ENCODE measurements around the gene AXDND1. TPM values are rescaled to one million over a fixed set of nuclear protein-coding genes. Genes with fewer than 3 reads are reported as not detected.

The AXDND1 gene
- total RNA-seq, 1 donor from 2014 or later, result 1.4 TPM

DNA sequence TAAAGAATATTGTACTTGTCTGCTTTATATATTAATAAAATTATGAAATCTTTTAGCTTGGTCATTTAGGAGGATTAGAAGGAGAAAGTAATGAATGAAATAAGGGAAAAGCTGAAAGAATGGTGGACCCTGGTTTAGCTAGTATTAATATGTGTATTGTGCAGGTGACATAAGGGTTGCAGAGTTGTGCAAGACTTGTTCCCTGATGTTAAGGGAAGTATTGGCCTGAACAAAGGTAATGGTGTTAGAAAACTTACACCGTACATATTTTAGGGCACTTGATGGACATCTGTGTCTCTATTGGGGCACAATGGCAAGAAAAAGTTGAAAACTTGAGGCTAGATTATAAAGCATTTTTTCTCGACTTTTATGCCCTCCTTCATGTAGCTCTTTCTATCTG is 39.9 kb upstream of the AXDND1 start:
- Mint-ChIP-seq H3K27me3 (ENCODE audit: low read depth) (no peaks in the 10 kb centered on the region), H3K9me3 (peaks cover 12% of the 10 kb centered on the region), H3K4me3 (no peak overlapping the region), H3K4me1 (peaks cover 30% of the 10 kb centered on the region), H3K36me3 (peaks cover 33% of the 10 kb centered on the region), H3K27ac (no peak overlapping the region)
- DNase-seq (ENCODE audit: low spot score in 2 of 2, unreplicated experiment in 2 of 2), result no peak
- TF ChIP-seq, protein P1, sequence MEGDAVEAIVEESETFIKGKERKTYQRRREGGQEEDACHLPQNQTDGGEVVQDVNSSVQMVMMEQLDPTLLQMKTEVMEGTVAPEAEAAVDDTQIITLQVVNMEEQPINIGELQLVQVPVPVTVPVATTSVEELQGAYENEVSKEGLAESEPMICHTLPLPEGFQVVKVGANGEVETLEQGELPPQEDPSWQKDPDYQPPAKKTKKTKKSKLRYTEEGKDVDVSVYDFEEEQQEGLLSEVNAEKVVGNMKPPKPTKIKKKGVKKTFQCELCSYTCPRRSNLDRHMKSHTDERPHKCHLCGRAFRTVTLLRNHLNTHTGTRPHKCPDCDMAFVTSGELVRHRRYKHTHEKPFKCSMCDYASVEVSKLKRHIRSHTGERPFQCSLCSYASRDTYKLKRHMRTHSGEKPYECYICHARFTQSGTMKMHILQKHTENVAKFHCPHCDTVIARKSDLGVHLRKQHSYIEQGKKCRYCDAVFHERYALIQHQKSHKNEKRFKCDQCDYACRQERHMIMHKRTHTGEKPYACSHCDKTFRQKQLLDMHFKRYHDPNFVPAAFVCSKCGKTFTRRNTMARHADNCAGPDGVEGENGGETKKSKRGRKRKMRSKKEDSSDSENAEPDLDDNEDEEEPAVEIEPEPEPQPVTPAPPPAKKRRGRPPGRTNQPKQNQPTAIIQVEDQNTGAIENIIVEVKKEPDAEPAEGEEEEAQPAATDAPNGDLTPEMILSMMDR (IDR thresholded peaks at IDR 0.05; ENCODE audit: unreplicated experiment), result no peak

DNA sequence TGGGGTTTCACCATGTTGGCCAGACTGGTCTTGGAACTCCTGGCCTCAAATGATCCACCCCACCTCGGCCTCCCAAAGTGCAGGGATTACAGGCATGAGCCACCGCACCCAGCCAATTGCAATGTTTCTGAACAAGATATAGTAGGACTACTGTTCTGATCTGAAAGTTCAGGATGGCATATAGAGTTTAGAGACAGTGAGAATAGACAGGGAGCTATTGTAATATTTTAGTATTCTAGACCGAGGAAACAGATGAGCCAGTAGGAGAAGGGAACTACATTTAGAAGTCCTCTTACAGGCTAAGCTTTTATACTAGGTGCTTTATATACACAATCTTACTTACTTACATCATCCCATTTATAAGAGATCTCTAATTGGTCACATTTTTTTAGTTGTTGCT is 39.0 kb upstream of the AXDND1 start:
- Mint-ChIP-seq H3K9me3 (peaks cover 7% of the 10 kb centered on the region), H3K4me1 (peaks cover 33% of the 10 kb centered on the region), H3K4me3 (no peak overlapping the region), H3K36me3 (peaks cover 26% of the 10 kb centered on the region), H3K27ac (no peak overlapping the region), H3K27me3 (ENCODE audit: low read depth) (no peaks in the 10 kb centered on the region)
- TF ChIP-seq, protein P1 (IDR thresholded peaks at IDR 0.05; ENCODE audit: unreplicated experiment), result no peak
- no peak for DNase-seq (ENCODE audit: low spot score in 2 of 2, unreplicated experiment in 2 of 2)

DNA sequence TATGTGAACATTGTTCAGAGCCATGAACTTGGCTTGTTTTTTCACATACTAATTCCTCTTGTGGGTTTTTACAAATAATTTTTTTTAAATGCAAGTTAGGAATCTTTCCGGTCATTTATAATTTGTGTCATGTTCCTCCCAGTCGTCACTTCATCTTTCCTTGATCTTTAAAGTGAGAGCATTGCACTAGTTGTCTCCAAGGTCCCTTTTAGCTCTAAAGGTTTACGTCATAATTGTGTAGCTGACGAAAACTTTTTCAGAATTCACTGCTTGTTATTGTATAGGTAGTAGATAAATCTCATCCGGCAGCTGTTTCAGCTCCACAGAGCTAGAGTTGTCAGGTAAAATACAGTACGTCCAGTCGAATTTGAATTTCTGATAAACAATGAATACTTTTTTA is 38.6 kb upstream of the AXDND1 start:
- H3K27me3 Mint-ChIP-seq (ENCODE audit: low read depth), result no peaks in the 10 kb centered on the region
- peaks cover 24% of the 10 kb centered on the region for H3K36me3 Mint-ChIP-seq
- DNase-seq (ENCODE audit: low spot score in 2 of 2, unreplicated experiment in 2 of 2), result no peak
- H3K4me1 Mint-ChIP-seq, result peaks cover 36% of the 10 kb centered on the region
- H3K9me3 Mint-ChIP-seq, result peaks cover 7% of the 10 kb centered on the region
- no peak overlapping the region for H3K27ac Mint-ChIP-seq
- H3K4me3 Mint-ChIP-seq, result no peak overlapping the region
- TF ChIP-seq, protein P1 (IDR thresholded peaks at IDR 0.05; ENCODE audit: unreplicated experiment), result no peak

DNA sequence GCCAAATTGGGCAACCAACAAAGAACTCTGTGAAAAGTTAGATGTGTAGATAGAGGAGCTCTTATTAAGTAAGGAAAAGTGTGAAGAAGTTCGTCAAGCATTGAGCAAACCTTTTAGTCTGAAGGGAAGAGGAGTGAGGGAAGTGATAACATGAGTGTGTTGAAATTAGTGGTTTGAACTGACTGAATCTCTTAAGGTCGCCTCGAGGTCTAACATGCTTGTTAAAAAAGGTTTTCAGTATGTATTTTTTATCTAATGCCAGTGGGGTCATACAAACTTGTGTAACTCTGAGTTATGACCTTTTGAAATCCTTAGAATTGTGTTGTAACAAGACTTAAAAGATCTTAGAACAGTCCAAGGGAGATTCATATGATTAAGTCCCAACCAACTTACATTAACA is 38.1 kb upstream of the AXDND1 start:
- Mint-ChIP-seq H3K9me3 (peaks cover 7% of the 10 kb centered on the region), H3K4me1 (peaks cover 36% of the 10 kb centered on the region), H3K27me3 (ENCODE audit: low read depth) (no peaks in the 10 kb centered on the region), H3K36me3 (peaks cover 21% of the 10 kb centered on the region), H3K27ac (no peak overlapping the region), H3K4me3 (no peak overlapping the region)
- TF ChIP-seq, protein P1 (IDR thresholded peaks at IDR 0.05; ENCODE audit: unreplicated experiment), result no peak
- DNase-seq (ENCODE audit: low spot score in 2 of 2, unreplicated experiment in 2 of 2), result no peak

DNA sequence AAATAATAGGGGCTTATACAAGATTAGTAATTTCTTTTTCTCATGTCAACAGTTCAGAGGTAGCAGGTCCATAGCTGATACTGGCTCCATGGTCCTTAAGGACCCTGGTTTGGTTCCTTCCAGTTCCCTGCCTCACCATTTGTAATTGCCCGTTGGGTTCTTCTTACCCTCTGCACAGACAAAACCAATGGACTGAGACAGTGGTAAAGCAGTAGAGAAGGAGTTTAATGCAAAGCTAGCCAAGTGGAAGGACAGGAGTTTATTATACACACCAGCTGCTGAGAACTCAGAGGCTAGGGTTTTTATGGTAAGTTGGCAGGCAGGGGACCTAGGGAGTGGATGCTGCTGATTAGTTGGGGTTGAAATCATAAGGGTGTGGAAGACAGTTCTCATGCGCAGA is 35.9 kb upstream of the AXDND1 start:
- Mint-ChIP-seq H3K27ac (no peak overlapping the region), H3K36me3 (peaks cover 26% of the 10 kb centered on the region), H3K9me3 (peaks cover 7% of the 10 kb centered on the region), H3K4me3 (no peak overlapping the region), H3K27me3 (ENCODE audit: low read depth) (no peaks in the 10 kb centered on the region), H3K4me1 (peaks cover 22% of the 10 kb centered on the region)
- DNase-seq (ENCODE audit: low spot score in 2 of 2, unreplicated experiment in 2 of 2), result no peak
- TF ChIP-seq, protein P1 (IDR thresholded peaks at IDR 0.05; ENCODE audit: unreplicated experiment), result no peak

DNA sequence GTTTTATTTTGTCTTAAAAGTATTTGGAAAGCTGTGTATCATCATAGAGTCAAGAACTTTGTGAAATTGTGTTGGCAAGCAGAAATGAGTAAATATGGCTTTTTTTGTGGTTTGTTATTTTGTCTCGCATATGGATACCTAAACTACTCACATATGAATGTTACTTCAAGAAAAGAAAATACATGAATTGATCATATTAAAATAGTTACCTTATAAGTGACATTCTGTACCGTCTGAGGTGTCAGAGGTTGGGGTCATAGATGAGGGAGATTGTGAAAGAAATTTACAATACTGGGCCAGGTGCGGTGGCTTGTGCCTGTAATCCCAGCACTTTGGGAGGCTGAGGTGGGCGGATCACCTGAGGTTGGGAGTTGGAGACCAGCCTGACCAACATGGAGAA is 31.3 kb upstream of the AXDND1 start:
- Mint-ChIP-seq H3K4me3 (no peak overlapping the region), H3K9me3 (peaks cover 7% of the 10 kb centered on the region), H3K4me1 (peaks cover 18% of the 10 kb centered on the region), H3K27ac (no peak overlapping the region), H3K27me3 (ENCODE audit: low read depth) (no peaks in the 10 kb centered on the region), H3K36me3 (peaks cover 28% of the 10 kb centered on the region)
- TF ChIP-seq, protein P1 (IDR thresholded peaks at IDR 0.05; ENCODE audit: unreplicated experiment), result no peak
- DNase-seq (ENCODE audit: low spot score in 2 of 2, unreplicated experiment in 2 of 2), result no peak
